ENCODE results near the gene DSP. TPM values are rescaled to one million over a fixed set of nuclear protein-coding genes. Genes with fewer than 3 reads are reported as not detected.

DSP gene
- total and polyA plus RNA-seq, 2 of the 13 experiments (the other 11 are each of a cell fraction or from before 2014, with no cell fraction given): 89.8 to 117 TPM

- TF ChIP-seq, protein P1, sequence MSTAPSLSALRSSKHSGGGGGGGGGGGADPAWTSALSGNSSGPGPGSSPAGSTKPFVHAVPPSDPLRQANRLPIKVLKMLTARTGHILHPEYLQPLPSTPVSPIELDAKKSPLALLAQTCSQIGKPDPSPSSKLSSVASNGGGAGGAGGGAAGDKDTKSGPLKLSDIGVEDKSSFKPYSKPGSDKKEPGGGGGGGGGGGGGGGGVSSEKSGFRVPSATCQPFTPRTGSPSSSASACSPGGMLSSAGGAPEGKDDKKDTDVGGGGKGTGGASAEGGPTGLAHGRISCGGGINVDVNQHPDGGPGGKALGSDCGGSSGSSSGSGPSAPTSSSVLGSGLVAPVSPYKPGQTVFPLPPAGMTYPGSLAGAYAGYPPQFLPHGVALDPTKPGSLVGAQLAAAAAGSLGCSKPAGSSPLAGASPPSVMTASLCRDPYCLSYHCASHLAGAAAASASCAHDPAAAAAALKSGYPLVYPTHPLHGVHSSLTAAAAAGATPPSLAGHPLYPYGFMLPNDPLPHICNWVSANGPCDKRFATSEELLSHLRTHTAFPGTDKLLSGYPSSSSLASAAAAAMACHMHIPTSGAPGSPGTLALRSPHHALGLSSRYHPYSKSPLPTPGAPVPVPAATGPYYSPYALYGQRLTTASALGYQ (CRISPR knock-in tag; IDR thresholded peaks at IDR 0.05): no peak; the same call in 1 of the 2 replicates
- TF ChIP-seq MLLT10 (CRISPR knock-in tag; IDR thresholded peaks at IDR 0.05): no peak
- no peak for TF ChIP-seq ZNF17 (CRISPR knock-in tag; IDR thresholded peaks at IDR 0.05)
- TF ChIP-seq MAZ (IDR thresholded peaks at IDR 0.05; ENCODE audit: borderline replicate concordance, low read depth, low read length): peak; percentile 20; the same call in 1 of the 2 replicates
- TF ChIP-seq MAZ (CRISPR knock-in tag; IDR thresholded peaks at IDR 0.05; ENCODE audit: low read depth): peak; percentile 64; the same call in 1 of the 2 replicates
- no peak for TF ChIP-seq ZNF841 (CRISPR knock-in tag; IDR thresholded peaks at IDR 0.05; ENCODE audit: borderline replicate concordance)
- TF ChIP-seq KLF13 (CRISPR knock-in tag; IDR thresholded peaks at IDR 0.05): 0 out of 2 replicates have a peak, but pooled peaks have one; percentile 13
- peak; percentile 97 for TF ChIP-seq ZNF772 (CRISPR knock-in tag; IDR thresholded peaks at IDR 0.05)
- TF ChIP-seq ZNF652 (CRISPR knock-in tag; IDR thresholded peaks at IDR 0.05; ENCODE audit: borderline replicate concordance, low read depth): no peak; the same call in 1 of the 2 replicates
- TF ChIP-seq DRAP1 (CRISPR knock-in tag; IDR thresholded peaks at IDR 0.05): peak; percentile 85; the same call in 1 of the 2 replicates
- no peak for TF ChIP-seq ZNF136 (CRISPR knock-in tag; IDR thresholded peaks at IDR 0.05; ENCODE audit: low read depth)
- no peak for TF ChIP-seq ZNF7 (CRISPR knock-in tag; IDR thresholded peaks at IDR 0.05)
- TF ChIP-seq, protein P2, sequence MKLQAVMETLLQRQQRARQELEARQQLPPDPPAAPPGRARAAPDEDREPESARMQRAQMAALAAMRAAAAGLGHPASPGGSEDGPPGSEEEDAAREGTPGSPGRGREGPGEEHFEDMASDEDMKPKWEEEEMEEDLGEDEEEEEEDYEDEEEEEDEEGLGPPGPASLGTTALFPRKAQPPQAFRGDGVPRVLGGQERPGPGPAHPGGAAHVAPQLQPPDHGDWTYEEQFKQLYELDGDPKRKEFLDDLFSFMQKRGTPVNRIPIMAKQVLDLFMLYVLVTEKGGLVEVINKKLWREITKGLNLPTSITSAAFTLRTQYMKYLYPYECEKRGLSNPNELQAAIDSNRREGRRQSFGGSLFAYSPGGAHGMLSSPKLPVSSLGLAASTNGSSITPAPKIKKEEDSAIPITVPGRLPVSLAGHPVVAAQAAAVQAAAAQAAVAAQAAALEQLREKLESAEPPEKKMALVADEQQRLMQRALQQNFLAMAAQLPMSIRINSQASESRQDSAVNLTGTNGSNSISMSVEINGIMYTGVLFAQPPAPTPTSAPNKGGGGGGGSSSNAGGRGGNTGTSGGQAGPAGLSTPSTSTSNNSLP (IDR thresholded peaks at IDR 0.05; ENCODE audit: low read depth, low read length): no peak
- 0 out of 2 replicates have a peak, but pooled peaks have one; percentile 74 for TF ChIP-seq NR0B2 (CRISPR knock-in tag; IDR thresholded peaks at IDR 0.05)
- no peak for TF ChIP-seq ZNF747 (CRISPR knock-in tag; IDR thresholded peaks at IDR 0.05; ENCODE audit: borderline replicate concordance)
- no peak for TF ChIP-seq FOXA1 (IDR thresholded peaks at IDR 0.05)
- 0 out of 2 replicates have a peak, but pooled peaks have one; percentile 3 for TF ChIP-seq FOXA1 (CRISPR knock-in tag; IDR thresholded peaks at IDR 0.05)
- TF ChIP-seq MXD4 (CRISPR knock-in tag; IDR thresholded peaks at IDR 0.05): peak; percentile 91
- TF ChIP-seq, protein P3, sequence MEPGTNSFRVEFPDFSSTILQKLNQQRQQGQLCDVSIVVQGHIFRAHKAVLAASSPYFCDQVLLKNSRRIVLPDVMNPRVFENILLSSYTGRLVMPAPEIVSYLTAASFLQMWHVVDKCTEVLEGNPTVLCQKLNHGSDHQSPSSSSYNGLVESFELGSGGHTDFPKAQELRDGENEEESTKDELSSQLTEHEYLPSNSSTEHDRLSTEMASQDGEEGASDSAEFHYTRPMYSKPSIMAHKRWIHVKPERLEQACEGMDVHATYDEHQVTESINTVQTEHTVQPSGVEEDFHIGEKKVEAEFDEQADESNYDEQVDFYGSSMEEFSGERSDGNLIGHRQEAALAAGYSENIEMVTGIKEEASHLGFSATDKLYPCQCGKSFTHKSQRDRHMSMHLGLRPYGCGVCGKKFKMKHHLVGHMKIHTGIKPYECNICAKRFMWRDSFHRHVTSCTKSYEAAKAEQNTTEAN (CRISPR knock-in tag; conservative IDR thresholded peaks at IDR 0.05): no peak
- no peak for TF ChIP-seq ZXDC (CRISPR knock-in tag; IDR thresholded peaks at IDR 0.05)
Measured at GRCh38 chr6:7589949-7590917, 48.8 kb downstream of the DSP start, which contains the start of gene SNRNP48 (continued).
